ENCODE data around the gene TSNAX. TPM values are rescaled to one million over a fixed set of nuclear protein-coding genes. Genes with fewer than 3 reads are reported as not detected.

TSNAX gene
- total RNA-seq, 4 donors from 2014 or later = 11.3 to 18.2 (median 14.9) TPM

- no peak for DNase-seq
- H3K36me3 ChIP-seq = peaks cover 0 to 10% (median 0%) of the 10 kb centered on the region in 3 donors
- no peak for TF ChIP-seq CTCF (IDR thresholded peaks at IDR 0.05)
- TF ChIP-seq POLR2A (IDR thresholded peaks at IDR 0.05) = no peak
- no peak overlapping the region for H3K27ac ChIP-seq
- H3K4me3 ChIP-seq = no peak overlapping the region
- H3K9me3 ChIP-seq = no peaks in the 10 kb centered on the region
- no peaks in the 10 kb centered on the region for H3K27me3 ChIP-seq
- H3K4me1 ChIP-seq = no peaks in the 10 kb centered on the region
These were observed 28.9 kb downstream of the TSNAX start for GRCh38 chr1:231557411-231557810.

- Histone ChIP-seq H3K9me3 (no peaks in the 10 kb centered on the region), H3K36me3 (peaks cover 0 to 10% (median 0%) of the 10 kb centered on the region in 3 donors), H3K4me1 (no peaks in the 10 kb centered on the region), H3K27ac (no peak overlapping the region), H3K4me3 (no peak overlapping the region), H3K27me3 (no peaks in the 10 kb centered on the region)
- TF ChIP-seq POLR2A (IDR thresholded peaks at IDR 0.05) = no peak
- TF ChIP-seq CTCF (IDR thresholded peaks at IDR 0.05) = no peak
- DNase-seq = no peak
These were observed 29.6 kb downstream of the TSNAX start for GRCh38 chr1:231557898-231558707.

GRCh38 chr1:231558708-231559185 lies 30.3 kb downstream of the TSNAX start:
- peaks cover 0 to 4% (median 0%) of the 10 kb centered on the region in 3 donors for H3K36me3 ChIP-seq
- H3K27me3 ChIP-seq = no peaks in the 10 kb centered on the region
- H3K4me3 ChIP-seq = no peak overlapping the region
- no peaks in the 10 kb centered on the region for H3K4me1 ChIP-seq
- H3K27ac ChIP-seq = no peak overlapping the region
- TF ChIP-seq CTCF (IDR thresholded peaks at IDR 0.05) = no peak
- TF ChIP-seq POLR2A (IDR thresholded peaks at IDR 0.05) = no peak
- no peak for DNase-seq
- no peaks in the 10 kb centered on the region for H3K9me3 ChIP-seq

- H3K36me3 ChIP-seq = peaks cover 0 to 10% (median 0%) of the 10 kb centered on the region in 3 donors
- TF ChIP-seq CTCF (IDR thresholded peaks at IDR 0.05) (no peak), POLR2A (IDR thresholded peaks at IDR 0.05) (no peak)
- H3K9me3 ChIP-seq = no peaks in the 10 kb centered on the region
- H3K4me3 ChIP-seq = no peak overlapping the region
- no peaks in the 10 kb centered on the region for H3K27me3 ChIP-seq
- no peaks in the 10 kb centered on the region for H3K4me1 ChIP-seq
- no peak for DNase-seq
- H3K27ac ChIP-seq = no peak overlapping the region
These were observed 33.3 kb downstream of the TSNAX start for GRCh38 chr1:231561647-231562383.

DNA sequence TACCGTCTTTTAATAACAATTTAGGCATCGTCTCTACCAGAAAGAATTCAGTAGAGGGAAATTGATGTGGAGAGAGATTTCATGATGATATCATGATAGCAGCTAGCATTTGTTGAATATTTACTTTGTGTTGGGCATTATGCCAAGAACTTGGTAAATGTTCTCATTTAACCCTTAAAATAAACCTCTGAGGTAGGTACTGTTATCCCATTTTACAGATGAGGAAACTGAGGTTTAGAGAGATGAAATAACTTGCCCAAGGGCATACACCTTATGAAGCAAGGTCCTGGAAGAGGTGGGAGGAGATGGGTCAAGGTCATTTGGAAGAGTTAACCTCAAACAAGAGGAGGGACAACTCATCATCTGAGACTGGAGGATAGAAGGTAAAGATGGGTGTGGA lies 34.8 kb downstream of the TSNAX start:
- Histone ChIP-seq H3K36me3 (peaks cover 0 to 10% (median 0%) of the 10 kb centered on the region in 3 donors), H3K27ac (no peak overlapping the region), H3K4me3 (no peak overlapping the region), H3K27me3 (no peaks in the 10 kb centered on the region), H3K9me3 (no peaks in the 10 kb centered on the region), H3K4me1 (no peaks in the 10 kb centered on the region)
- TF ChIP-seq POLR2A (IDR thresholded peaks at IDR 0.05) = no peak
- TF ChIP-seq CTCF (IDR thresholded peaks at IDR 0.05) = no peak
- DNase-seq = no peak

Data from Peyer's patch (tissue), 4 donors.